Dedifferentiated amniotic fluid mesenchymal stem cell (primary cell): ENCODE measurements around the gene DIAPH3.

Experiments used
- DNase-seq: peaks from one replicate; pipeline ENCODE4 v3.0.0-alpha.2; 2016; ENCODE audit errors: extremely low spot score

The DIAPH3 gene

DNA sequence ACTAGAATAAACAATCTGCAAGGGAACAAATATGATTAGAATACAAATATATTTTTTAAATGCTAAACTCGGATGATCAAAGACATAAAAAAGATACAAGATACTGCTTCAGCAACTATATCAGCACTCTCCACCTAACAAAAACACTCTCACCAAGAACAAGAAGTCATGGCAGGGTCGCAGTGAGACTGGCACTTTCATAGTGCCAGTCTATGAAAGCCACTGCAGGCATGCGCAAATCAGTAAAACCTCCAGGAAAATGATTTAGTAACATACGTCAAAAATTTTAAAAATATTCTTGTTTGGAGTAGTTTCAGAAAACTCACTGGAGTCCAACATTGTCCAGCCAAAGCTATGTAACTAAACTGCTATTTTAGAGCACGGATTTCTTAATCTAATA lies 295.9 kb downstream of the DIAPH3 start:
- DNase-seq, result no peak

DNA sequence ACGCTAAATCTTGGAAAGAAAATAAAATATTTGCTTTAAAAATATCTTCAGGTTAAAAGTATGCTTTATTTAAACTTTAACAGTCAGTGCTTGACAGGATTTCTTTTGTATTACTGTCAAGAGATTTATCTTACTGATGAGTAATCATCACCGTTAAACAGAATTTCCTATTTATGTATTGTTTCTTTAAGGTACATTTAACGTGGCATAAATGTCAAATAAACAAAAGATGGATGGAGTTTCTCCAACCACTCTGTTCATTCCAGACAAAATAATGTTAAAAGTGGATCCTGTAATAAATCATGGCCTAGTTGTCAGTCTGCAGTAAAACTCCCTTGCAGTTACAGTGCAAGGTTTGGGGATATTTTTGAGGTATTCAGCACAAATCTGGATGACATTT lies 298.3 kb downstream of the DIAPH3 start:
- DNase-seq, result no peak

DNA sequence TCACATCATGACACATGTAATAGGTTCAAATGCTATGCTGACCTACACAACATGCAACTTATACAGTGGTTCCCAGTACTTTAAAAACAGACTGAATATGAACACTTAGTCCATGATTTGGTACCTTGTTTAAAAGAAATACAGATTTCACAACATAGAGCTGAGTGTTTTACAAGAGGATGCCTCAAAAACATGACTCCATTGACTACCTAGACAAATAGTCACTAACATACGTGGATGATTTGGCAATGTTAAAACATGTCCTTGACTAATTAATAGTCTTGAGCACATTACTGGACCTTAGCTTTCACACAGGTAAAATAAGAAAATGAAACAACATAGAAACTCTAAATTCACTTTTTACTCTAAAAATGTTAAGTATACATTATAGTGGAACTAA lies 300.1 kb downstream of the DIAPH3 start:
- DNase-seq, result no peak

- no peak for DNase-seq
These were observed 302.1 kb downstream of the DIAPH3 start for GRCh38 chr13:59861676-59862075.

DNA sequence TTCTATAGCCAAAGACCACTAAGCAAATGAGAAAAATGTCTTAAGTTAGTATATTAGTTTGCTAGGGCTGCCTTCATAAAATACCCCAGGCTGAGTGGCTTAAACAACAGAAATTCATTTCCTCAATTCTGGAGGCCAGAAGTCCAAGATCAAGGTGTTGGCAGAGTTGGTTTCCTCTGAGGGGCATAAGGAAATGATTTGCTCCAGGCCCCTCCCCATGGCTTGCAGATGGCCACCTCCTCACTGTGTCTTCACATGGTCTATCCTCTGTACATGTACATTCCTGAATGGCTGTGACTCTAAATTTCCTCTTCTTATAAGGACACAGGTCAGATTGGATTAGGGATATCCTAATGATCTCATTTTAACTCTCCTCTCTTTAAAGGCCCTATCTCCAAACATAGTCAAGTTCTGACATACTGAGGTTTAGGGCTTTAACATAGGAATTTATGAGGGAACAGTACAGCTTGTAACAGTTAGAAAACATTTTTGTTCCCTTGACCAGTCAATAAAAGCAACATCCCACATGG lies 307.4 kb downstream of the DIAPH3 start:
- no peak for DNase-seq

- no peak for DNase-seq
These were observed 316.7 kb downstream of the DIAPH3 start for GRCh38 chr13:59846845-59847620.

GRCh38 chr13:59843040-59843439 lies 320.7 kb downstream of the DIAPH3 start:
- no peak for DNase-seq

DNA sequence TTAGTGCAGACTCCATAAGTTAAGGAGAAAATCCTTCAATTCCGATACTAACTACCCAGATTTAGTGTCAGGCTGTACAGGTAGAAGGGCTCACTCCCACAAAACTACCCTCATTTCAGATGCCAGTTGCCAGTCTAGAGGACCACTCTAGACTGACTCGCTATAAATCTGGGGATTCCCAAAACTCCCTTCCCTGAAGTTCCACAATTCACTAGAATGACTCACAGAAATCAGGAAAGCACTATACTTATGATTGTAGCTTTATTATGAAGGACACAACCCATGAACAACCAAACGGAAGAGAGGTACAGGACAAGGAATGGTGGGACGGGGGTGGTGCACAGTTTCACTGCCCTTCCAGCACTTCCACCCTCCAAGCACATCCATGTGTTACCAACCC lies 321.2 kb downstream of the DIAPH3 start:
- DNase-seq, result no peak

DNA sequence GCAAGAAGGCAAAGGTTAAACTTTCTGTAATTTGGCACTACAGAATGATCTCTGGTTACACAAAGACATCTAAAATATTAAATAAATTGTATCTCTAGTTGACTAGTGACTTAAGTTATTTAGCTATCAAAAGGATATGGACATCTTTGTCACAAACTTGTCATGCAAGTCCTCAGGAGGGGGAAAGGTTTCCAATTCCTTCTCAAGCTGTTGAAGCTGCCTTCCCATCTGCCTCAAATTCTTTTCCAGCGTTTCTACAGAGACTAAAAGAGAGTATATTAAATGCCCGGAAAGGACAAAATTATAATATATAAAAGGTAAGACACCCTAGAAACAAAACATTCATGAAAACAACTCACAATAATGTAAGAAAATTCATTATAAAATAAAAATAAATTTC lies 324.5 kb downstream of the DIAPH3 start:
- DNase-seq, result no peak

GRCh38 chr13:59837101-59837500 lies 326.6 kb downstream of the DIAPH3 start:
- DNase-seq, result no peak

GRCh38 chr13:59835569-59835968 lies 328.2 kb downstream of the DIAPH3 start:
- DNase-seq, result no peak

- DNase-seq, result no peak
These were observed 328.9 kb downstream of the DIAPH3 start for GRCh38 chr13:59834801-59835200.

DNA sequence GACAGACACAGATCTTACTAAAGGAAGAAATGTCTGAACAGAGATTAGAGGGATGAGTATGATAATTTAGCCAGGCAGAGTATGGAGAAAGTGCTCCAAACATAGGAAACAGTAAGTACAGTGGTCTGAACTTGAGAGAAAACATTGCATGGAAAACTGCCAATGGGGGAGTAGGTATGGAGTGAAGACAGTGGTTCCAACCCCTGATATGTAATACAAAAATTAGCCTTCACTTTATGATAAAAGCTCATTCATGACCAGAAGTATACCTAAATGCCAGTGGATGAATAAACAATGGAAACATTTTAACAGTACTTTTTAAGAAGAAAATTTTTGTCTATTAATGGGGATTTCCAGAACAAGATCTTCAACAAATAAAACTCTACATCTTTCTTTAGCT lies 334.0 kb downstream of the DIAPH3 start:
- DNase-seq, result no peak

DNA sequence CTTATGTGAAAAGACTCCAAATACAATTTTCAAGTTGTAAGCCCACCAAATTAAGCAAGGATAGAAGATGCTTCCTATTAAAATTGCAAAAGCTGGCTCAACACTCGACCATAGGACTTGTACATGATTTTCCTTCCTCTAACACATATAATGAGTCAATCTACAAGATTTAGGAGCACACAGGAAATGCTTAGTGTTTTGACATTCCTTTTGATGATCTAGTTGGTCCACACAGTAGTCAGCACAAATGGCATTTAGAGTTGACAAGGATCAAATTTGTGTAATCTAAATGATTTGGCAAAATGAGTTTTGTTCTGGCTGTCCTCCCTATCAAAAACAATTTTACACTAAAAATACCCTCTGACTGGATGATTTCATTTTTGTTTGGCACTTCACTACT lies 340.2 kb downstream of the DIAPH3 start:
- no peak for DNase-seq

DNA sequence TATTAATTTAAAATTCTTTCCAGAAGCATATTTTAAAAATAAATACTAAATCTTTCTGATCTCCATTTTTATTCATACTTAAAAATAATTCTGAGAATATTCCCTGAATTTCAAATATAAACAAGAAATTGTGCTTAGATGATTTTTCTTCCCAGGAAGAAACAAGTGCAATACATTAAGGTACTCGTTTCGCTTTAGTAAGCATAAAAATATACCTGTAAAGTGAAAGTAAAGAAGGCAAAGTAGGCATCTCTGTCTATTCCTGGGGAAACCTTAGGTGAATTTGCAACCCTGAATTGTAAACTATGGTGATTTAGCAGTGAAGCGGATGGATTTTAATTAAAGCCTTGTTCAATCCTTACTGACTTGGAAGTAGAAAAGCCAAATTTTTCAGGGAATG lies 354.2 kb downstream of the DIAPH3 start:
- DNase-seq, result no peak

DNA sequence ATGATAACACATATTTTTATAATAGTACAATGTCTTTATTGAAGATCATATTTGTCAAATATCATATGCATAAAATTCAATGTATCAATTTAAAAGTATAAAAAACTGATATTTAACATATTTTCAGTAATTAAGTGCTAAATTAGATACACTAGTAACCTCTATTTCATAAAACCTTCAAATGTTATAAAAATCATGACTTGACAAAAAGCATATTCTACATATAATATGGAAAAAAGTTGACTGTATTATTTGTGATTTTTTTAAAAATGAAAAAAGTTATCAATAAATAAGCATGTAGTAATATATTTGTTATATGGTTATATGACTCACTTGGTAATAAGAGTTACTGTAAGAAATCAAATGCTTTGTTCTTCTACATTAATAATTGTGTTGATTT lies 356.9 kb downstream of the DIAPH3 start:
- DNase-seq, result no peak

DNA sequence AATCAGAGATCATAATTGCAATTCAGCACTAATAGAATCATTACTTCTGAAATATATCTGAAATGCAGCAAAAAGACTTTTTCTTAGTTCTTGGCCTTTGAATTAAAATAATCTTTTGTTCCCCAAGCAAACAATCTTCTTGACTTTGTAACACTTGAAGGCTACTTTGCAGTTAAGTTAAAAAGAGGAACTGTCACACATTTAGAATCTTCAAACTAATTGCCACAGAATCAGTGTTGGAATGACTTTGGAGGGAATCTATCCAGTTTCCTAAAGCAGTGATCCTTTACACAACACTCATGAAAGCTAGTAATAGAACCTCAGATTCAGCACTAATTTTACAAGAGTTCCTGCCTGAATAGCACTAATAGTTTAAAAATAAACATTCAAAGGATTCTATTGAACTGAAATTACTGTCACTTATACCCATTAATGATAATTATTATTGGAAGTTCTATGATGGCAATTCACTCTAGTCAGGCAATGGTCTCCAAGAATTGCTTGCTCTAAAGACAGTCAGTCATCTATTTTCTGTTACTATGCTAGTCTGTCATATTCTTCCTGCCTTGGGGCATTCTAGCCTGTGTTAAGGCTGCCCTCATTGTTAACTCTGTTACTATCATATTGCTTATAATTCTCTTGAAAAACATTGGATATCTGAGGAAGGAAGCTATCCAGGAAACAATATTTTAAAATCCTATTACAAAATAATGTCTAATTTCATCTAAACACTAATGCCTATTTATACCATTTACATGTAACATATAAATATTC lies 362.4 kb downstream of the DIAPH3 start:
- DNase-seq, result no peak

- DNase-seq, result no peak
These were observed 370.6 kb downstream of the DIAPH3 start for GRCh38 chr13:59793107-59793506.

DNA sequence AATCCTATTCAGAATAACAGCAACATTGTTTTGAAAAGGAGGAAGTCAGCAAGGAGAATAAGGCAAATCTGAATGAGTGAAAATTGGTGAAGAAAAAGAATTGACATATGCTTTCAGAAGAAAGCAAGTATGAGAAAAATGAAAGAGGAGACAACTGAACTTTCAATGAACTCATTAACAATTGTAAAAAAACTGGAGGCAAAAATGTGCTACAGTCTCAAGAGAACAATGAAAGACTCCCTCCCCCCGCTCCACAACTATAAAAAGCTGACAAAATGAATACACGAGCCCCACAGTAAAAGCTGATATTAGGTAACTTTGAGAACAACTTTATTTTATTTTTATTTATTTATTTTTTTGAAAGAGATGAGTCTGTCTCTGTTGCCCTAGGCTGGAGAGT lies 373.1 kb downstream of the DIAPH3 start:
- no peak for DNase-seq

GRCh38 chr13:59789558-59789957 lies 374.2 kb downstream of the DIAPH3 start:
- DNase-seq, result no peak

DNA sequence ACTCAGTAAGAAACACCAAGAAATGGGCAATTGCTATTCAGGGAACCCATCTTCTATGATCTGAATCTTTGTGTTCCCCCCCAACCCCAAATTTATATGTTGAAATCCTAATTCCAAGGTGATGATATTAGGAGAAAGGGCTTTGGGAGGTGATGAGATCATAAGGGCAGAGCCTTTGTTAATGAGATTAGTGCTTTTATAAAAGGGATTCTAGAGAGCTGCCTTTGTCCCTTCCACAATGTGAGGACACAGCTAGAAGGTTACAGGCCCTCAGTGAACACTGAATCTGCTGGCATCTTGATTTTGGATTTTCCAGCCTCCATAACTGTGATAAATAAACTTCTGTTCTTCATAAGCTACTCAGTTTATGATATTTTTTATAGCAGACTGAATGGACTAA lies 376.0 kb downstream of the DIAPH3 start:
- no peak for DNase-seq

- no peak for DNase-seq
These were observed 381.0 kb downstream of the DIAPH3 start for GRCh38 chr13:59782696-59783095.

- no peak for DNase-seq
These were observed 383.7 kb downstream of the DIAPH3 start for GRCh38 chr13:59780058-59780457.
